HG02973 (cell line): ENCODE results near the gene OR4D1.
"Not testable (repeated sequence)": the region's sequence is repeated elsewhere in the genome, so short reads cannot be mapped to it uniquely, and the experiment has no call there.

Experiments
- ATAC-seq: cut with Tn5 transposase; IDR thresholded peaks from one replicate; pipeline ENCODE4 v1.9.1; 2021; ENCODE audit warnings: moderate library complexity; ENCODE audit not compliant: unreplicated experiment

Gene OR4D1

DNA sequence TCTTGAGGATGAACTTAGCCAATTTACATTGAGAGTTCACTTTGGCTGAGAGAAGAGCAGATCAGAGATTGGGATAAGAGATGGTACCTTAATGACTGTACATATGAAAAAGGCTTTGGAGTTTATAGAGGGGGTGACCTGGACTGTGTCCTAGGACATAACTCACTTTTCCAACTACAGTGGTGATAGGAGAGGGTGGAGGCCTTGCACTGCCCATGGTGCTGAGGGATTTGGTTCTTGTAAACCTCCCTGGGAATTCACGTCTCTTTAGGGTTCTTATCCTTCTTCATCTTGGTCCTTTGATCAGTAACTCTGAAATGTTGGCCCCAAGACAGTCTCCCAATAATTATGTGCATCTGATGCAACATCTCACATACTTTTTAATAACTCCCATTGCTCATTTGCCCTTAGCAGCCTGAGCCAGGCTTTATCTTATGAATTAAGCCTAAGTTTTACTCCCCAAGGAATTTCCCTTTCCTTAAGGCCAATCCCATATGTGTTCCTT is at the start of gene OR4D1:
Gene OR4D1, plus strand, starts transcription at position 455 of the 505 bp plus-strand sequence. CDS start 6,770 bp downstream, outside the sequence.
- no peak for ATAC-seq

GRCh38 chr17:58100506-58100905 is 47.7 kb upstream of the OR4D1 start:
- no peak for ATAC-seq

GRCh38 chr17:58101898-58102297 is 46.3 kb upstream of the OR4D1 start:
- not testable (repeated sequence) for ATAC-seq

GRCh38 chr17:58105093-58105492 is 43.1 kb upstream of the OR4D1 start:
- ATAC-seq: no peak

GRCh38 chr17:58107306-58107705 is 40.9 kb upstream of the OR4D1 start:
- ATAC-seq: no peak

DNA sequence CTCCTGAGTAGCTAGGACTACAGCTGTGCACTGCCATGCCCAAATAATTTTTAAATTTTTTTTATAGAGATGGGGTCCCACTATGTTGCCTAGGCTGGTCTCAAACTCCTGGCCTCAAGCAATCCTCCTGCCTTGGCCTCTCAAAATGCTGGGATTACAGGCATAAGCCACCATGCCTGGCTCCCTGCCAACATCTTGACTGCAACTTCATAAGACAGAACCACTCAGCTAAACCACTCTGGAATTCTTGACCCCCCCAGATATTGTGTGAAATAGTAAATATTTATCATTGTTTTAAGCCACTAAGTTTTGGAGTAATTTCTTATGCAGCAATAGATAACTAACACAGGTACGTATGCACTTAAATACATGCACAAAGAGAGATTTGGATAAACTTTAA is 39.0 kb upstream of the OR4D1 start:
- no peak for ATAC-seq

- ATAC-seq: no peak
Observed at GRCh38 chr17:58110012-58110411, 38.2 kb upstream of the OR4D1 start.

GRCh38 chr17:58111676-58112075 is 36.5 kb upstream of the OR4D1 start:
- ATAC-seq: no peak

GRCh38 chr17:58112970-58113631 is 35.1 kb upstream of the OR4D1 start:
- no peak for ATAC-seq

DNA sequence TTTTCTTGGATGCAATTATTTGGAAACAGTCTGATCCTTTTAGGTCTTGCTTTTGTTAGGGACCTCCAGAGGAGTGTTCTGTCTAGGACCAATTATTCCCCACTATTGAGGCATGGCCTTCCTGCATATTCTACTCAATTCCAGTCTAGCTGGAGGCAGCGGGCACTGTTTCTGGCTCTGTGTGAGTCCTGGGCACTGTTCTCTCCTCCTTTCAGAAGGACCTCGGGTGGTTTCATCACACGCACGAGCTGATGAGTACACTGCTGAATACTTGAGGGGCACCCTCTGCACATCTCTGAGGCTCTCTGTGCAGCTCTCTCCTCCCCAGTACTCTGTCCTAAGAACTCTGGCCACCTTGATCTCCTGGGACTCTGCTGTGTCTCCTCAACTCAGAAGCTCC is 34.2 kb upstream of the OR4D1 start:
- no peak for ATAC-seq

DNA sequence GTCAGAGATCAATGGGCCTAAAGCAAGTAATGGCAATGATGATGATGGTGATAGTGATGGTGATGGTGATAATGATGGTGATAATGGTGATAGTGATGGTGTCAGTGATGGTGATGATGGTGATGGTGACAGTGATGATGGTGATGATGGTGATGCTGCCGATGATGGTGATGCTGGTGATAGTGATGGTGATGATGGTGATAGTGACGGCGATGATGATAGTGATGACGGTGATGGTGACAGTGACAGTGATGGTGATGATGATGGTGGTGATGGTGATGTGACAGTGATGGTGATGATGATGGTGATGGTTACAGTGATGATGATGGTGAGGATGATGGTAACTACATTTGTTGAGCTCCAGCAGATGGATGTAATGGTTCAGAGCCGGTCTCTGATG is 30.8 kb upstream of the OR4D1 start:
- ATAC-seq: no peak

- no peak for ATAC-seq
Observed at GRCh38 chr17:58119491-58119890, 28.7 kb upstream of the OR4D1 start.

DNA sequence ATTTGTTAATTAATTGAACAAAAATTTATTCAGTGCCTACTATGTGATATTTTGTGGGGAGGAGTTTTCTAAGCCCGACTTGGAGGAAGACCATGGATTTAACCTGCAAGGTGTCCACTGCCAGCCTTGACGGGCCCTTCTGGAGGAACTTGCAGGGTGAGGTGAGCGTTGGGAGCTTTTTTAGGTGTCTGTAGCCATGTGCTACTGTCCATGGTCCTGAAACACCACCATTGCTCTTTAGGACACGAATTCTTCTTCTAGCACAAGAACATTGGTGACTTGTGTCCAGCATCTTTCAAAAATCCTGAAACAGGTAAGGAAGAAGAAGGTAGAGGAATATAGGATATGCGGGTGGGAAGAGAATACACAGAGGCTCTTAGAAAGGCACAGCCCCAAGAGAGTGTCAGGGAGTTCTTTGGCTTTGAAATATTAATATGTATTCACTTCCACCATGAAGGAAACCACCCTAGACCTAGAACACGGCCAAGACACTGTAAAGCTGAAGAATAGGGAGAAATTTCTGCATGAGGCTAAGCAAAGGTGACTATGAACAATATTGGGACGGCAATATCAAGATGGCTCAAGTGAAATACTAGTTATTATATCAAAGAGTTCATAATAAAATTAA is 27.9 kb upstream of the OR4D1 start:
- no peak for ATAC-seq

DNA sequence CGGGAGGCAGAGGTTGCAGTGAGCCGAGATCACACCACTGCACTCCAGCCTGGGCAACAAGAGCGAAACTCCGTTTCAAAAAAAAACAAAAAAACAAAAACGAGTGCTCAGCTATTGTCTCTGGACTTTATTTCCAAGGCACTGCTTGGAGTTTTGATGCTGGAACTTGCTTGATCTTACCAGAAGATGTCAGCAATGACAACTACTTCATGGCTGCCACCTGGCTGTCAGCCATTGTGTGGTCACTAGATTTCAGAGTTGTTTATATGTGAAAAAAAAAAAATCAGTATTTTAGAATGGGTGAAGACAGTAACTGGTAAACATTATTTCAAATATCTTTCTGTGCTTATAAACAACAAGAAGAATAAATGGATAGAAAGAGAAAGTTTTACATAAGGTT is 26.3 kb upstream of the OR4D1 start:
- ATAC-seq: no peak

- ATAC-seq: no peak
Observed at GRCh38 chr17:58127846-58128245, 20.3 kb upstream of the OR4D1 start.

DNA sequence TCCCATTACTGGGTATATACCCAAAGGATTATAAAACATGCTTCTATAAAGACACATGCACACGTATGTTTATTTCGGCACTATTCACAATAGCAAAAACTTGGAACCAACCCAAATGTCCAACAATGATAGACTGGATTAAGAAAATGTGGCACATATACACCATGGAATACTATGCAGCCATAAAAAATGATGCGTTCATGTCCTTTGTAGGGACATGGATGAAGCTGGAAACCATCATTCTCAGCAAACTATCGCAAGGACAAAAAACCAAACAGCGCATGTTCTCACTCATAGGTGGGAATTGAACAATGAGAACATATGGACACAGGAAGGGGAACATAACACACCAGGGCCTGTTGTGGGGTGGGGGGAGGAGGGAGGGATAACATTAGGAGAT is 15.5 kb upstream of the OR4D1 start:
- ATAC-seq: not testable (repeated sequence)

- no peak for ATAC-seq
Observed at GRCh38 chr17:58136669-58137279, 11.4 kb upstream of the OR4D1 start.

GRCh38 chr17:58141505-58141904 is 6.7 kb upstream of the OR4D1 start:
- no peak for ATAC-seq

- not testable (repeated sequence) for ATAC-seq
Observed at GRCh38 chr17:58143335-58143734, 4.8 kb upstream of the OR4D1 start.

- no peak for ATAC-seq
Observed at GRCh38 chr17:58144801-58145200, 3.4 kb upstream of the OR4D1 start.

DNA sequence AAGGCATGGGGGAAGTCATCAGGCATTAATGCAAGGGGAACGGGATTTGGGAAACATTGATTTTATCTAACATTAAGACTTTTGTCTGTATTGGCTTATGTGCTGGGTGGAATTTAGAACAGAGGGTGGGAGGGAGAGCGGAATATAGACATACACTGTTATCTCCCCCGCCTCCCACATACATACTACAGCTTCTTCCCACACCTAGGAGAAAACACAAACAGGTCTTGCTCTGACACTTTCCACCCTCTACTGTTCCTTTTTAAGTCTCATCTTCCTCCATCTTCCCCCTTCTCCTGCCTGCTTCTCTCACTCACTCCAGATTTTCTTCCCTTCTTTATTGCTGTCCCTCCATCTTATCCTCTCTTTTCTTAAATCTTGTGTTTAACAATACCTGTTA is 425 bp downstream of the OR4D1 start:
- no peak for ATAC-seq

GRCh38 chr17:58150394-58150793 is 2.2 kb downstream of the OR4D1 start:
- ATAC-seq: no peak
